ENCODE results near the gene RIMS1.
"Not testable (repeated sequence)": the region's sequence is repeated elsewhere in the genome, so short reads cannot be mapped to it uniquely, and the experiment has no call there.

The RIMS1 gene

DNA sequence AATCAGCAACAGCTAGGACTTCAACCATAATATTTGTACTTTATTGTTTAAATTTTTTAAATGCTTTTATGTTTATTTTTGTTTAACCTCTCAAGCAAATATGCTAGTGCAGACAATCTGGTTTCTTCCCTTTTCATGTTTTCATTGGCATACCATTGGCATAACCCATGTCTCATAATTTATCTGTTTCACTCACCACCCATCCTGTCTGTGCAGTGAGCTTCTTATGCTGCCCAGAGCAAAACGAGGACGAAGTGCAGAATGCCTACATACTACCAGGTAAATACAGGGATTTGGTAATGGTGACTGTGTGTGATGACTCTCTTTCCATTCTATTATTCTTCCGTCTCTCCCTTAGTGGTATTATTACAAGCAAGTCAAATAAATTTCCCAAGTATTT lies 374.1 kb downstream of the RIMS1 start:
- no peak for DNase-seq

DNA sequence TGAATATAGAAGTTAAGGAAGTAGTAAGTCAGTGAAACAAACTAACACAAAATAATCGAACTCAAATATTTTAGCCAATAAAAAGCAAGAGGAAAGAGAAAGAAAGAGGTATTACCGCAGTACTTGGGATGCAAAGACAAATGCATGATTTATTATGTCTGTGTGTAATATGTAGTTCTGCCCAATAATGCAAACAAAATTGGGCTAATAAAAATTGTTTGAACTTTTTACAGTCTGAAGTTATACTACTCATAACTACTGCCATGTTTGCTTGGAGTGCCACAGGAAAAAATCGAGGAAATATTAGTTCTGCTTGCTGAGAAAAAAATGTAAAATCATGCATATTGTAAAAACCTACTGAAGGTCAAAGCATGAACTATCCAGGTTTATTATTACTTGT lies 375.2 kb downstream of the RIMS1 start:
- no peak for DNase-seq

DNA sequence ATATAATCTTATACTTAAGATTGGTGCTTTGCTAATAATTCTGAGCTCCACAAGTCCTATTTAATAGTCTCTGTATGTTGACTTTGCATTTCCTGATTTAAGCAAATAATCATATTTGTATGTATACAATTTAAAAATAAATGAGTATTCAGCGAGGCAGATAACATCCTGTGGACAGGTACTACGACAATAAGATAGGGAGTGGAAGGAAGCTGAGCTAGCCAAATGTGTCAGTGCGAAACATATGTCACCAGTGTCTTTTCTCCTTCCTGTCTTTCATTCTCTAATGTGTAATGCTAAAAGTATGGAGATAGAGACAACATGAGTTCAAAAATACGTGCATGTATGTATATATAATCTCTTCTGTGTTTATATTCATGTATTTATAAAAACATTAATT lies 375.9 kb downstream of the RIMS1 start:
- DNase-seq = no peak

DNA sequence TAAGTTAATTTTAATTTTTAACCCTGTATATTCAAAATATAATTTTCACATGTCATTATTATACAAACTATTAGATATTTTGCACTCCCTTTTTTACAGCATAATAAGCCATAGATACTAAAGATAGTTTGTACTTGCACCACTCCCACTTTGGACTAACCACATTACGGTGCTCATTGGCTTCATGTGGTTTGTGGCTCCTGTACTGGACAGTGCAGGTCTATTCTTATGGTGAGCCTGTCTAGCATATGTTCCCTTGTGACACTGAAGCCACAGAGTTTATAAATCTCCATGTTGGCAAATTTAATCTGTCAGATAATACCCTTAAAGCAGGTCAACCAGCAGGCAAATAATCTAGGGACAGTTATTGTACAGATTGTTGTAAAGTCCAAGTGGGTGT lies 381.1 kb downstream of the RIMS1 start:
- DNase-seq = no peak

DNA sequence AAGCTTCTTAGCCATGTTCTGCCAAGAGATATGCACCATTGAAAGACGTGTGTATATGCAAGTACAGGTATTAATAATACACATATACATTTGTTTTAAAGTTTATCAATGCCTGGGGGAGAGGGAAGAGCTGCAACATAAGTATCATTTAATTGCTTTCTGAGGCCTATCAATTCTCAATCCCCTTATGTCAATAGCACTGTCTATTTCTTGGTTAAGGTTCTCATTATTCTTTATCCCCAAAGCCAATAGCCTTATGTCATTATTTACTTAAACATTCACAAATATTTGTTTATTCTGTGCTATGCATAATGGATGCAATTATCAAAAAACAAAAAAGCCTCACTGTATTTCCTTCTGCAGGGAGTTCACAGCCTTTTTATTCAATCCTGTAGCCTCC lies 385.2 kb downstream of the RIMS1 start:
- no peak for DNase-seq

DNA sequence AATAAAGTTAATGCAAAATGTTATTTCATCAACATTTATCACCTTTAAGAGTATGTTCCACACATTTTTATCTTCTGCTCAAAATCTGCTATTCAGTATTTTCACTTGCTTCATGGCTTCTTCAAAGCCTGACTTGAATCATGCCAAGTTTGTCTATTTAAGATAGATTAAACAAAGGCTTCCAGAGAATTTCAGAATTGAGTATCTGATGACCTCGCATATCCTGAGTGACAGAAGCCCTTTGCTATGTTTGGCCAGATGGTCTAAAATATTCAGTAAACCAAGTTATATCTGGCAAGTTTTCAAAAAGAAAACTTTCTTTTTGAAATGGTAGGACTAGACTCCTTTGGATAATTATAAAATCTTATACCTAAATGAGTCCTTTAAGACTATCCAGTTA lies 386.6 kb downstream of the RIMS1 start:
- no peak for DNase-seq

DNA sequence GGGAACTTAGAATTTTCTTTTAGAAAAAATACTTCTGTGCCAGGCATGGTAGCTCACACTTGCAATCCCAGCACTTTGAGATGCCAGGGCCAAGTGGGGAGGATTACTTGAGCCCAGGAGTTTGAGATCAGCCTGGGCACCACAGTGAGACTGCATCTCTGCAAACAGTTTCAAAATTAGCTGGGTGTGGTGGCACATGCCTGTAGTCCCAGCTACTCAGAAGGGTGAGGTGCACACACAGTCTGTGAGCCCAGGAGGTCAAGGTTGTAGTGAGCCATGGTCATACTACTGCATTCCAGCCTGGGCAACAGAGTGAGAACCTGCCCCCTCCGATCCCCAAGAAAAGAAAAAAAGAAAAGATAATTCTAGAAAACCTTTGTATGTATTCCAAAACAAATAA lies 389.5 kb downstream of the RIMS1 start:
- DNase-seq = no peak

DNA sequence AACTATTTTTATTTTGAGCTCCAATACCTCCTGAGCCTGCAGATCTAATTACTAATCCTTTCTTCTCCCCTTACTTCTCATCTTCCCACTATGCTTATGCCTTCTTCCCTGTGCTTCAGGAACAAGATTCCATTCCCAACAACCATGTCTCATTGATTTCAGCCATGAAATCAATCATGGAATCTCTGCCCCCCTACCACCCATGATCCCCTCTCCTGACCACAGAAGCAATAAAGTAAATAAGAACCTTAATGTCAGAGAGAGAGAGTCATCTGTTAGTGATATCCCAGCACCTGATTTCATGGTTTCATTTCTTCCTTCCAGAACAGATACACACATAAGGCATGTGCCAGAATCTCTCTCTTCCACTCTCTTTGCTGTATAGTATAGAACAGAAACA lies 395.9 kb downstream of the RIMS1 start:
- DNase-seq = no peak

DNA sequence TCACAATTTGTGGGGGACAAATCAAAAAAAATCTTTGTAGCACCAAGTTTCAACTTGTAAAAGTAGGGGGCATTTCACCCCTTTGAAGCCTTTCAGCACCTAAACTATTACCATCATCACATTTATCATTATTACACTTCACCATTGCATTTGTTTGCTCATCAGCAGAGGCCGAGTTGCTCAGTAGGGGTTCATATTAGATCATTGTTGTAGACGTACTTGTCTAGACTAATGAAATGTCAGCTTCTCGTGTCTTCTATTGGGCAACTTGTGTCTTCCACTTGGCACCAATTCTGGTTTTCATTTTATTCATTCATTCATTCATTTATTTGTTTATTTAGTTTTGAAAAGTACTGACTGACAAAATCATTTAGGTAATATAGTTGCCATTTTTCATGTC lies 397.2 kb downstream of the RIMS1 start:
- DNase-seq = no peak

DNA sequence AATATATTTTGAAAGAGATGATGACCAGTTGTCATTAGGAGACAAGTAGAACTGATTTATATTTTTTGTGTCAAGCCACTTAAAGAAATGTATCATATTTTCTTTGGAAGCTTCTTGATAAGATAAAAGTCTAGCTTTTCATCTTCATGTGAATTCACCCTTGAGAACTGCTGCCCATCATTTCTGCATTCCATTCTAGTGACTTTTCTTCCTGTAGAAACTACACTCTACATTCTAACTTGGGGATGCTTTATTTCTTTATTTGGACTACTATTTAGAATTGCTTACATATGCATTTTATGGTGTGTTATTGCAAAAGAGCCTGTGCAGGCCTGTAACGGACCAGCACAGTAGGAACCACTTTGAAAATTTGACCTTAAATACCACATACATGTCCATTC lies 400.6 kb downstream of the RIMS1 start:
- DNase-seq = no peak

DNA sequence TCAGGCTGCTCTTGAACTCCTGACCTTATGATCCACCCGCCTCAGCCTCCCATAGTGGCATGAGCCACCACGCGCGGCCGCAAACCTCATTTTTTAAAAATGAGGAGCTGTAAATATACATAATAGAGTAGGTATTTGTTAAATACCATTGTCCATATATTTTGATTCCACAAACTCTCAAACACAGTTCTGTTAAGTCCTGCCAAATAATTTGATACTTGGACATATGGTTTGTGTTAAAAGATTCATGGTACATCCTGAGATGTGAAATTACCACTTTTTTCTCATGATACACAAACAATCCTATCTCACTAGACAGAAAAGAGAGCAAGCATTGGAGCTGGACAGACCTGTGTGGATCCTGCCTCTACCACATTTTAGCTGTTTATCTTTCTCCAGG lies 401.5 kb downstream of the RIMS1 start:
- DNase-seq = no peak

DNA sequence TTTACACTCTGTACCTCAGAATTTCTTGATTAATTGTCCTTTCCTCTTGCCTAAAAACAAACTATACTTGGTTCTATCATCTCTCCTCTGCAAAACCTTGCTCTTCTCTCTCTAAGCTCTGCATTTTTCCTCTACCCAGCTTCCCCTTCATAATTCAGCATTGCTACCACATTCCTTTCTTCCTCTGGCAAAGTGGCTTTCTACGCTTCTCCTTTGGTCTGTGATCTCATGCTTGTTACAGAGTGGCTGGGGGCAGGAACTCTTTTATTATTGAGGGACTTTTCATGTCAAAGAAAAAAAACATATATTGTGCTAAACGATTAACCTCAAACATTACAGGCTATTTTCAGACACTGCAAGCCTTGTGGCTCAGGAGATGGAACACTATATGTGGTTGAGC lies 402.2 kb downstream of the RIMS1 start:
- no peak for DNase-seq

DNA sequence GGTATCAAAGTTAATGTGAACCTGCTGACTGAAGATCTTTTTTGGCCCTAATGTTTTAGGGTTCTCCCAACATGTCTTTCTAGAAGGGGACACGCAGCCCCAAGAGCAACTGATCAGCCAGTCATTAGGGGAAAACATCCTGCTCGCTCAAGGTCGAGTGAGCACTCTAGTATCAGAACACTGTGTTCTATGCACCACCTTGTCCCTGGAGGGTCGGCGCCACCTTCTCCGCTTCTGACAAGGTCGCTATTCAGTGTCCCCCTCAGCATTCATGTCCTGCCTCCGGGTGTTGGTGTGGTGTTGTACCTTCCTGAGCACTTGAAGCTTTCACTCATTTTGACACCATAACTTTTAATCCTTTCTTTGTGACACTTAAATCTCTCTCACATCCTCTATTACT lies 404.3 kb downstream of the RIMS1 start:
- no peak for DNase-seq

DNA sequence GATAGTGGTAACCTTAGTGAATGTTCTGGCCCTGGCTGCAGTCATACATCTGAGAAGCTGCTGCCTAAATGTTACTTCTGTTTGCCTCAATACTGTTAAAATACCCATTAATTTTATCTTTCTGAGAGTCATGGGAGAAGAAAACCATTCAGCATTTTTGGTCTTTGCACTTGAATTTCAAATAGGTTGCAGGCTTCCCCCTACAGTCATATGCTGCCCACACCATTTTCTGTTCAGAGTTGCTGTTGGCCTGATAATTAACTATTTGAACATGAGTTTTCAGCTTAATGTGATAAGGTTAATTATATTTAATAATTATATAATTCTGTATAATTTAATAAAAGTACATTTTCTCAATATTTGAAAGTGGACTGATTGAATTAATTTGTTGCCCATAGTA lies 410.0 kb downstream of the RIMS1 start:
- no peak for DNase-seq

DNA sequence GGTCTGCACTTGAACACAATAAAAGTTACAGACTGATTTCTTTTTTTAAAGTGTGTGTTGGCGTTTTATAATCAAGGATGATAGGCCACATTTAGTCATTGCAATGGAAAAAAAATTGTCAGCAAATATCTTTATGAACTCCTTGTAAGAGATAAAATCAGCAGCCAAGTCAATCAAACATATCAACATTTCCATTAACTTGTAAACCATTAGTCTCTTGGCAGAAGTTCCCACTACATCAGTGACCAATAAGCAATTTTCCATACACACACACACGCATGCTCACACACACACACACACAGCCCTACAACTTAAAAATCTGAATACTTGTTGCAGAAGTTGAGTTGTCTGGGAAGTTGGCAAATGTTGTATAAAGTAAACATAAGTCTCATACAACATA lies 419.6 kb downstream of the RIMS1 start:
- no peak for DNase-seq

DNA sequence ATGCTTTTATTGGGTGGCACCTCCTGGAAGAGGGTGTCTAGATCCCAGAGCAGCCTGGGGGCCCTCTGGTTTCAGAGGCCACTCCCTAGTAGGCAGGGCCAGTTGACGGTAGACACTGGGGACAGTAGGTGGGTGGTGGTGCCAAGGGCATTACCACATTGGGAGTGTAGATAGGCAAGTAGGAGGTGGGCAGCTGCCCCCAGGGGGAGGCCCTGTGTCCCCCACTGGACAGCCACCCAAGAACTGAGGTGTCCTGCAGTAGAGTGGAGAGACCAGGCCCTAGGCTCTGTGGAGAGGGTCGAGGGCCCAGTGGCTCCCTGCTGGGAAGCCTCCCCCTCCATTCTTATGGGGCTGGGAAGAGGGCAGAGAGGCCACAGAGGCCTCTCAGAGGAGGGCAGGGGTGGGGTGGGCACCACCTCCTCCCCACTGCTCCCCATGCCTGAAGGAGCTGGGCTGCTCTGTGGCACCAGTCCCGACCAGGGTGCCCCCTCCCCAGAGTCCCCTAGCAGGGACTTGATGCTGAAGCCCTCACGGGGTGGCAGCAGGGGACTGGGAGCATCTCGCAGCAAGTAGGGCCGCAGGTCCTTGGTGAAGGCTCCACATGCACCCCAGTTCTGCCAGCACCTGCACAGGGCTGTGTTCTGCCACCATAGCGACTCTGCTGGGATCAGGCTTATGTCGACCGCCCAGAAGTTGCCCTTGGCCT lies 430.5 kb downstream of the RIMS1 start:
- no peak for DNase-seq

DNA sequence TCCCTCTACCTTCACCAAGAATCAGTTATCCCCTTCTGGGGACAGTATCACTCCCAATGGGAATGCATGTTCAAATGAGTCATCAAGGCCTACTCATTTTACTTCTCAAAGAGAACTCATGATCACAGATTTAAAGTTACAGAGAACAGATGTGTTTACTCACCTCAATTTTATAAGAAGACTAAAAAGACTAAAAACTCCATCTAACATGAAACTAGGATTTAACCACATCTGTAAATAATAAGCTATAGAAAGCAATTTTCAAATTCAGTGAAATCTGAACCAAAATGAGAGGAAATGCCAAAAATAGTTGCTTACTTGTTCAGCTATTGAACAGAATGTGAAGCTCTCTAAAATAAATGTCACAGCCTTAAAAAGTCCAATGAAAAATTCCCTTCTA lies 435.4 kb downstream of the RIMS1 start:
- DNase-seq = no peak

DNA sequence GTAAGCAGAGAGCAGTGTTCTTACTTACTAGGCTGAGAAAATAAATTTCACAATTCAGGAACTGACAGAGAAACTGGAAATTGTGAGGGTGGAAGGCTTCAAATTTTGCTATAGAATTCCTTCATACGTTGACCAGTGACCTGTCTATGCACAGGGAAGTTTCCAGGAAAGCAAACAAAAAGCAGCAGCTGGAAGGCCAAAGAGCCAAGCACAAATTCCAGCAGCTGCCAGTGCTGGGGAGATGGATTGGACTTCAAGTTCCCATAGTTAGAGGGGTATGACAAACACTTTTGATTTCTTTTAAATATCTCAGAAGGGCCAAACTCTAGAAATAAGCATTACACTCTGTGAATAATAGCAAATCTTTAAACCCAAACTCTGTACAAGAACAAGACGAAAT lies 436.4 kb downstream of the RIMS1 start:
- DNase-seq = no peak

DNA sequence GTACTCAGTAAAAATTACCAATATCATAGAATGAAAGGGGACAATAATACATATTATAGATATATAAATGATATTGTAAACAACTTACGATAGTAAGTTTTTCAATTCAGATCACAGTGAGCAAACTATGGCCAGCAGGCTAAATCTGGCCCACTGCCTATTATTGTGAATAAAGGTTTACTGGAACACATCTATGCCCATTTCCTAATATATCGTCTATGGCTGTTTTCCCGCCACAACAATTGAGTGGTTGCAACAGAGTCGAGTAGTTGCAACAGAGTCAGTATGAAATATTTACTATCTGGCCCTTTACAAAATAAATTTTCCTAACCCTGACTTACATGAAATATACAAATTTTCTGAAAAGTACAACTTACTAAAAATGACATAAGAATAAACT lies 438.2 kb downstream of the RIMS1 start:
- DNase-seq = no peak

DNA sequence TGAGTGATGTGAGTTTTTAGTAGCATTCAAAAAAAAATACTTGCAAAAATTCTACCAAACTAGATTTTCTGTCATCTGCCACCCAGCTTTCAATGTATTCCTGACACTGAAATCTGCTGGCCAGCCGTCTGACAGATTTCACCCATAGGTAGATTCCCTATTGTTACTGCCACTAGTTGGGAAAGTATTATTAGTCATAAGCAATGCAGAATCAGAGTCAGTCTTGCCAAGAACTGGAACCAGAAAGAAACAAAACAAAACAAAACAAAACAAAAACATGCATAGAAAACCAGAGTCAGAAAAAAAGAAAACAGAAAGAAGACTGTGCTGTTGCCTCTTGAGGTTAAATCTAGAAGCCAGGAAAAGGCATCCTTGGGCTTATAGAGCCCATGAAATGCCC lies 442.4 kb downstream of the RIMS1 start:
- no peak for DNase-seq

DNA sequence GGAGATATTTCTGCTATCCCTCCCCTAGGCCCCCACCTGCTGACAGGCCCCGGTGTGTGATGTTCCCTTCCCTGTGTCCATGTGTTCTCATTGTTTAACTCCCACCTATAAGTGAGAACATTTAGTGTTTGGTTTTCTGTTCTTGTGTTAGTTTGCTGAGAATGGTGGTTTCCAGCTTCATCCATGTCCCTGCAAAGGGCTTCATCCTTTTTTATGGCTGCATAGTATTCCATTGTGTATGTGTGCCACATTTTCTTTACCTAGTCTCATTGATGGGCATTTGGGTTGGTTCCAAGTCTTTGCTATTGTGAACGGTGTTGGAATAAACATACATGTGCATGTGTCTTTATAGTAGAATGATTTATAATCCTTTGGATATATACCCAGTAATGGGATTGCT lies 448.9 kb downstream of the RIMS1 start:
- DNase-seq = not testable (repeated sequence)

DNA sequence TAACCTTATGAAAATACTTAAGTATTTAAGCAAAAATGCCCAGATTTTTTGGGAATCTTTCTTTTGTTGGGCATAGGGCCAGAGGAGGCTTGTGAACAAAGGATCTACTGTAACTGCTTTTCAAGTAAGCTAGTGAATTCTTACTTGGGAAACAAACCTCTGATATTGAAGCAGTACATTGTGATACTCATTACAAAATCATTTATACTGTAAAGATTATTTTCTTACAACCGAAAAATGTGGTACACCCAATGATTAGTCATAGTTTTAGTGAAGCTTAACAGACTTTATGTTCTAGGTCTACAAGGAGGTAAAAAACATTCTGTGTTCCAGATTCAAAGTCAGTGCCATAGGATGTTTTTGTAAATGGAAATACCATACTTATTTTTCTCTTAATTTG lies 462.6 kb downstream of the RIMS1 start:
- DNase-seq = no peak

DNA sequence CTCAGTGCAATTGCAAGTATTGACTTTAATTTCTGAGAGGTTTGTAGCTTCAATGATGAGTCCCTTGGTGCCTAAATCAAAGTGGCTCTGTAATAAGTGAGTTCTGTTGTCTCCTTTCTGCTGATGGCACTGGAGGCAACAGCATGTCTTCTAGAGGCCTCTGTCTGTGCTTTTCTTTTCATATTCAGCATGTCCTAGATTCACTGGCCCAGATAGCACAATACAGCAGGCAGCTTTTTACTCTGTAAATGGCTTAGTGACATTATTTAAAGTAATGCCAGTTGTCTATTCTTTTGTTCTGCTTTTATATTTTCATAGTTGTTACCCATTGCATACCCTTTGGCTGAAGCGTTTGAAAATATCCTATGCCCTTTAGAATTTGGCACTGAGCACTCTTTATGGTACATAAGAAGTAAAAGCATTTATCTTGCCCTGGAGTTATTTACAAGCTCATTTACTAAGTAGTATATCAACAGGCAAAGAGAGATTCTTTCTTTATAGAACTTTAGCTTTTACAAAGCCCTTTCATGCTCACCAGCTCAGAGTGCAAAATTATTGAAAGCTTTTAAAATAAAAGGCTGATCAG lies 464.0 kb downstream of the RIMS1 start:
- no peak for DNase-seq

DNA sequence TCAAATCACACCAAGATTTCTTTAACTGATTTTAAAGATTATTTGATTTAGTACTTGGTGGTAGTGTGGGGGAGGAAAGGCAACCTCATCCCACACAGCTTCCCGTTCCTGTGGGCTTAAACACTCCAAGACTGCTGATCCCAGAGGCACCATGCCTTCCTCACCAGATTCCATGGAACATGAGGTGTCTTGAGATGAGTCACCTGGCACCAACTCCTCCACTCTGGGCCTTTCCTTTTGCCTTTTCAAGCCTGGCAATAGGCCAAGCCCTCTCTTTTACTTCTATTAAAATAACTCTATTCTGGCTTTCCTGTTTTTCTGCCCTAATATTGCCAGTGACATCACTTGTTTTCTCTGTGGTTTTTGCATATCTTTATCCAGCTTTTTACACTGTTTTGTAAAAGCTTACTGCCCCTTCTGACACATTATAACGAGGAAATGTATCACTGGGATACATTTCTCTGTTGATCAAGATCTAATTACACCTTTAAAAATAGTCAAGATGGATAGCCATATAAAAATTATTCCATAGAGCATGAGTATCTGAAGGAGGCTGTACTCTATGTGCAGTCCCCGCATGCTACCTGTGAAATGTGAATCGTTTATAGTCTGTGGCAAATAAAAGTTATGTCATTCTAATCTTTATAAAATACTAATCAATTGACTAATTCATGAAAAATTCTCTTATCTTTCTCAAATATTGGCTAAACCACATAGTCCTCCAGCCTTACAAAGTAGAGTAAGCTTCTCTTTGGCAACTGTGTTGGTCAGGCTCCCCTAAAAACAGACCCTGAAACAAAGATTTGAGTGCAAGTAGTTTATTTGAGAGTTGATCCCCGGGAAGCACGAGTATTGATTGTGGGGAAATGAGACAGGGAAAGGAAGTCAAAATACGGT lies 477.7 kb downstream of the RIMS1 start:
- no peak for DNase-seq

Measured in SHP77 treated with DMSO at 0.1 percent for 48 hours (cell line).